Measurements from ENCODE around the gene BOLL. TPM values are rescaled to one million over a fixed set of nuclear protein-coding genes. Genes with fewer than 3 reads are reported as not detected.

BOLL gene
- total RNA-seq, 4 donors from 2014 or later: not detected

DNA sequence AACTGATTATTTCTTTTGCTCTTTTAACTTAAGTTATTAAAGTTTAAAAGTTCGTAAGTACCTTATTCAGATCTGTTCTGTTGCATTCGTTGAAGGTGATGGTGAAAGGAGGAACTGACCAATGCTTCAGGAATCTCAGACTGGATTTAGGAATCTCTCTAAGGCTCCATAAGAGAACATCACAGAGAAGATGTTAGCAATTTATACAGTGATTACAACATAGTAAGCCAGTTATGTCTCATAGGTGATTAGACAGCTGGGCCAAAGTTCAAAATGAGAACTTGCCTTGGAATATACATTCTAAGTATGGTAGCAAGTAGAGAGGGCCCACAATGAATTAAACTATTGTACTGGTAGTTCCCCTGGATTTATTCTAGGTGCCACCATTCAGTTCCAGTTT lies 76.8 kb downstream of the BOLL start:
- Histone ChIP-seq H3K36me3 (peaks cover 0 to 11% (median 0%) of the 10 kb centered on the region in 3 donors), H3K4me3 (no peak overlapping the region)
- no peak for DNase-seq (ENCODE audit: low spot score in 2 of 2)

DNA sequence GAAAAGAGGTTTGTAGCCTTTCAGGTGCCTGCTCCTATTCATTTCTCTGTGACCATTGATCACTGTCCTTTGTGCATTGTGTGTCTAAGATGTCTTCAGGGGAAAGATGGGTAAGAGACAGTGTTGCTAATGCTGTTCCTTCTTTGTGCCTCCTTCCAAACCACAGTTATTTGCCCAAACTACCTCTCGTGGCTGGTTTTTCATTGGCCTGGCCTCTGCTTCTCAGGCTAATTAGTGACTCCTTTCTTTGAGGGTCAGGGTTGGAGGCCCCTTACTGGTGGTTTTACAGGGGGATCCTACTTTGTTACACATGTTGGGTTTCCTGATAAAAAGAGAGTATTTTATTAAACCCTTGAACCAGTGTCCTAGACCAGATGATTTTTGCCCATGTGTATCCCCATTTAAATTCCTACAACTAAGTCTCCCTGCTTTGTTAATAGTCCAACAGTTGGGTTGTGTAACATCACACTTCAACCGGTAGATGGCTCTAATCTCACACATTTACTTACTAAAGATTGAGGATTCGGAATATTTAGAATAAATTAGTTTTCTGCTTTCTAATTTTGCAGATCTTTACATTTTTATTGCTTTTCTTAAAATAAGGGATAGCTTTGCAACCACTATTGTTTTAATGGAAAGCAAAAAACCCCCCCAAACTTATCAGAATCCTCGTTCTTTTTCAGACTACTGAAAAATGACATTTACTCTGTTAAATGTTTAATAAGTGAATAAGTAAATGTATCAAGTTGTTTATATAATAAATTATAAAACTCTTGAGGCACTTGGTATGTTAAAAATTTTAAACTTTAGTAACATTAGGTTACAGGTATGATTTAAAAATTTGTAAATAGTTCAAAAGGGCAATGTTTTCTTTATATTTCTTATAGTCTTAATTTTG lies 77.6 kb downstream of the BOLL start:
- Histone ChIP-seq H3K27me3 (no peaks in the 10 kb centered on the region), H3K27ac (no peak overlapping the region), H3K4me3 (peak overlapping the region in 3 of 4 donors; percentile 60 to 90 (median 87)), H3K4me1 (peaks cover 0 to 40% (median 17%) of the 10 kb centered on the region in 4 donors), H3K9me3 (no peaks in the 10 kb centered on the region), H3K36me3 (peaks cover 0 to 11% (median 0%) of the 10 kb centered on the region in 3 donors)
- DNase-seq (ENCODE audit: low spot score in 2 of 2): no peak
- 10 to 15% methylated on average over 4 of the region's 4 CpGs for WGBS, 2 donors
- TF ChIP-seq CTCF (IDR thresholded peaks at IDR 0.05) (peak; percentile 61 to 76 (median 64)), EP300 (IDR thresholded peaks at IDR 0.05) (no peak), POLR2A (IDR thresholded peaks at IDR 0.05) (no peak)

More for the DNA sequence above, 76.8 kb downstream of the BOLL start:
- Histone ChIP-seq H3K27me3 (no peaks in the 10 kb centered on the region), H3K27ac (no peak overlapping the region), H3K4me1 (peaks cover 0 to 40% (median 17%) of the 10 kb centered on the region in 4 donors), H3K9me3 (no peaks in the 10 kb centered on the region)
- WGBS, 2 donors: 59 to 61% methylated on average over 2 of the region's 2 CpGs
- TF ChIP-seq EP300 (IDR thresholded peaks at IDR 0.05) (no peak), POLR2A (IDR thresholded peaks at IDR 0.05) (no peak), CTCF (IDR thresholded peaks at IDR 0.05) (no peak)

DNA sequence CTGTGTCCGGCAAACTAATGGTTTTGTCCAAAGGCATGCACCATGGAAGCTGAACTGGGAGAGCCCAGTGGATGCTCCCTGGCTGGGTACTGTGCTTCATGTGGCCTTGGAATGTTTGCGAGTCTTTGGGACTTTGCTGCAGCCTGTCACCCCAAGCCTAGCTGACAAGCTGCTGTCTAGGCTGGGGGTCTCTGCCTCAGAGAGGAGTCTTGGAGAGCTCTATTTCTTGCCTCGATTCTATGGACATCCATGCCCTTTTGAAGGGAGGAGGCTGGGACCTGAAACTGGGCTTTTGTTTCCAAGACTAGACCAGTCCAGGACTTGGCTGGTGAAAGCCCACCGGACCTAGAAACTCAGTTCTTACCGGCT lies 78.3 kb downstream of the BOLL start:
- H3K4me1 ChIP-seq: peaks cover 0 to 40% (median 17%) of the 10 kb centered on the region in 4 donors
- H3K36me3 ChIP-seq: peaks cover 0 to 6% (median 0%) of the 10 kb centered on the region in 3 donors
- no peak for DNase-seq (ENCODE audit: low spot score in 2 of 2)
- H3K9me3 ChIP-seq: no peaks in the 10 kb centered on the region
- no peaks in the 10 kb centered on the region for H3K27me3 ChIP-seq
- 43 to 48% methylated on average over 5 of the region's 5 CpGs for WGBS, 2 donors
- H3K27ac ChIP-seq: no peak overlapping the region
- TF ChIP-seq CTCF (IDR thresholded peaks at IDR 0.05): no peak
- peak overlapping the region in 3 of 4 donors; percentile 60 to 90 (median 87) for H3K4me3 ChIP-seq

GRCh38 chr2:197705912-197706838 lies 78.9 kb downstream of the BOLL start:
- no peak for TF ChIP-seq CTCF (IDR thresholded peaks at IDR 0.05)
- TF ChIP-seq POLR2A (IDR thresholded peaks at IDR 0.05): no peak
- no peak for TF ChIP-seq EP300 (IDR thresholded peaks at IDR 0.05)
- H3K4me3 ChIP-seq: peak overlapping the region; percentile 59 to 90 (median 74)
- peaks cover 0 to 40% (median 17%) of the 10 kb centered on the region in 4 donors for H3K4me1 ChIP-seq
- no peaks in the 10 kb centered on the region for H3K36me3 ChIP-seq
- no peak for DNase-seq (ENCODE audit: low spot score in 2 of 2)
- 15 to 32% methylated on average over 20 to 37 of the region's 38 CpGs for WGBS, 2 donors
- H3K9me3 ChIP-seq: no peaks in the 10 kb centered on the region
- H3K27me3 ChIP-seq: no peaks in the 10 kb centered on the region
- peak overlapping the region in 3 of 4 donors; percentile 64 to 90 (median 84) for H3K27ac ChIP-seq

Data from tibial nerve (tissue), 4 donors.